Uterus (tissue), 4 donors: ENCODE measurements around the gene C22orf31. TPM values are rescaled to one million over a fixed set of nuclear protein-coding genes. Genes with fewer than 3 reads are reported as not detected.

Experiments
- DNase-seq, 2 donors: peaks; one replicate each; pipeline ENCODE4 v3.0.0-alpha.2; 2019 to 2020
- H3K27ac ChIP-seq, 2 donors: fragments of 200-600 bp; sonication (generic); 1 replicate in 1 of 2; 2 replicates in 1 of 2; pipeline ENCODE4 v1.5.1; 2016 to 2018
- H3K27me3 ChIP-seq, 2 donors: fragments of 200-600 bp; sonication (generic); one replicate each; pipeline ENCODE4 v1.5.1; 2018 to 2019; ENCODE audit warnings: control low read depth in 1 of 2
- H3K36me3 ChIP-seq, 2 donors: fragments of 200-600 bp; sonication (generic); one replicate each; pipeline ENCODE4 v1.5.1; 2019; ENCODE audit warnings: control low read depth in 1 of 2
- H3K4me1 ChIP-seq, 2 donors: fragments of 200-600 bp; sonication (generic); one replicate each; pipeline ENCODE4 v1.5.1; 2018 to 2019; ENCODE audit warnings: control low read depth in 1 of 2
- H3K4me3 ChIP-seq, 2 donors: fragments of 200-600 bp; sonication (generic); 1 replicate in 1 of 2; 2 replicates in 1 of 2; pipeline ENCODE4 v1.5.1; 2018 to 2019; ENCODE audit warnings: mild to moderate bottlenecking in 1 of 2
- H3K9me3 ChIP-seq, 2 donors: fragments of 200-600 bp; sonication (generic); one replicate each; pipeline ENCODE4 v1.5.1; 2019; ENCODE audit warnings: control low read depth in 1 of 2
- POLR2A ChIP-seq, 2 donors: fragments of 450-650 bp; IDR thresholded peaks; one replicate each; pipeline ENCODE4 v1.6.1; 2016; ENCODE audit warnings: antibody characterized with exemption in 2 of 2, mild to moderate bottlenecking in 1 of 2, moderate library complexity in 1 of 2
- intact Hi-C: fragments of 100-400 bp; cut with DNase I; formaldehyde crosslinking; loops from one replicate; pipeline ENCODE4 v1.15.1; 2023; ENCODE audit warnings: low total_unique reads
- total RNA-seq, 4 donors: library from RNA; depleted of rRNA in 3 of 4; stranded (reverse); fragments of >200 nt in 3 of 4; gene quantifications; one replicate each; pipeline versions ENCODE4 v1.1.0 to v1.2.4, GENCODE V29; 2014 to 2023
- TF ChIP-seq, protein P1 (sequence below), 4 experiments: fragments of 200-600 bp in 2 of 4; fragments of 450-650 bp in 2 of 4; sonication (generic) in 2 of 4; IDR thresholded peaks; one replicate each; pipeline ENCODE4 v1.5.1; 2016 to 2019; ENCODE audit warnings: antibody characterized with exemption in 4 of 4, mild to moderate bottlenecking in 2 of 4, moderate library complexity in 1 of 4
- donor health status: DM: yes; HTN: yes; CAD: no.

C22orf31 gene
- total RNA-seq, 4 donors from 2014 or later = not detected

GRCh38 chr22:29069463-29069862 lies 7.8 kb upstream of the C22orf31 start:
- TF ChIP-seq POLR2A (IDR thresholded peaks at IDR 0.05) = no peak
- TF ChIP-seq, protein P1, sequence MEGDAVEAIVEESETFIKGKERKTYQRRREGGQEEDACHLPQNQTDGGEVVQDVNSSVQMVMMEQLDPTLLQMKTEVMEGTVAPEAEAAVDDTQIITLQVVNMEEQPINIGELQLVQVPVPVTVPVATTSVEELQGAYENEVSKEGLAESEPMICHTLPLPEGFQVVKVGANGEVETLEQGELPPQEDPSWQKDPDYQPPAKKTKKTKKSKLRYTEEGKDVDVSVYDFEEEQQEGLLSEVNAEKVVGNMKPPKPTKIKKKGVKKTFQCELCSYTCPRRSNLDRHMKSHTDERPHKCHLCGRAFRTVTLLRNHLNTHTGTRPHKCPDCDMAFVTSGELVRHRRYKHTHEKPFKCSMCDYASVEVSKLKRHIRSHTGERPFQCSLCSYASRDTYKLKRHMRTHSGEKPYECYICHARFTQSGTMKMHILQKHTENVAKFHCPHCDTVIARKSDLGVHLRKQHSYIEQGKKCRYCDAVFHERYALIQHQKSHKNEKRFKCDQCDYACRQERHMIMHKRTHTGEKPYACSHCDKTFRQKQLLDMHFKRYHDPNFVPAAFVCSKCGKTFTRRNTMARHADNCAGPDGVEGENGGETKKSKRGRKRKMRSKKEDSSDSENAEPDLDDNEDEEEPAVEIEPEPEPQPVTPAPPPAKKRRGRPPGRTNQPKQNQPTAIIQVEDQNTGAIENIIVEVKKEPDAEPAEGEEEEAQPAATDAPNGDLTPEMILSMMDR (IDR thresholded peaks at IDR 0.05) = no peak
- Histone ChIP-seq H3K4me3 (no peak overlapping the region), H3K27ac (no peak overlapping the region), H3K36me3 (no peaks in the 10 kb centered on the region), H3K27me3 (no peaks in the 10 kb centered on the region), H3K4me1 (no peaks in the 10 kb centered on the region), H3K9me3 (no peaks in the 10 kb centered on the region)
- intact Hi-C loops = no loop called here
- DNase-seq = no peak

DNA sequence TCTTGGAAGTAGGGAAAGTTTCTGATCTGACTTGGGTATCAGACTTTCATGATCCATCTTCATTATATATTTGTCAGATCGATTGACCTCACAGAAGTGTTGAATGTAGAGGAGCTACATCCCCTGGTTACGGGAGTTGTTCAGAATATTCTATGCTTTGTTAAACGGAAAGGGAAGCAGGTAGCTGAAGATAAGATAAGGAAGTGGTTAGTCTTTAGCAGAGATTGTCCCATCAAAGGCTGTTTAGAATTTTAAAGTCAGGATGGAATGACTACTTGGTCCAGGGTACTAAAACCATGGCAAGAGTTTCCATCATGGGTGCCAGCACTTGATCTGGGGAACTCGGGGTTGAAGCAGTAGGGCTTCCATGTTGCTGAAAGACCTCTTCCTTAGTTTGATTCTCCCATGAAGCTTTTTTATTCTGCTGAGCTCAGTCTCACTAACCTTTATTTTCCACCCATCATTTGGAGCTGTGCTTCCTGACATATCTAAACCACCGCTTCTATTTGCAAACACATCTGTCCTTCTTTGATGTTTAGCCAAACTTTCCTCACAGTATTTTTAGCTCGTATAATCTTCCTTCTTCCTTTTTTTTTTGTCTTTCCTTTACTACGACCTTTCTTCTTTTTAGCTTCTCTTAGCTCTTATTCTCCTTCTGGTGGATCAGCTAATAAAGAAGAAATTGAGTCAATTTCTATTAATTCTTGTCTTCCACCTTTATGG lies 4.0 kb upstream of the C22orf31 start:
- no peaks in the 10 kb centered on the region for H3K36me3 ChIP-seq
- H3K4me3 ChIP-seq = no peak overlapping the region
- intact Hi-C loops = no loop called here
- no peak overlapping the region for H3K27ac ChIP-seq
- TF ChIP-seq, protein P1 (IDR thresholded peaks at IDR 0.05) = no peak
- TF ChIP-seq POLR2A (IDR thresholded peaks at IDR 0.05) = no peak
- H3K27me3 ChIP-seq = no peaks in the 10 kb centered on the region
- no peaks in the 10 kb centered on the region for H3K9me3 ChIP-seq
- no peak for DNase-seq
- no peaks in the 10 kb centered on the region for H3K4me1 ChIP-seq

GRCh38 chr22:29062286-29062821 lies 723 bp upstream of the C22orf31 start:
- no peak overlapping the region for H3K27ac ChIP-seq

GRCh38 chr22:29060931-29061330 lies 700 bp downstream of the C22orf31 start:
- H3K4me3 ChIP-seq = no peak overlapping the region
- intact Hi-C loops = no loop called here
- no peak overlapping the region for H3K27ac ChIP-seq
- DNase-seq = no peak
- H3K36me3 ChIP-seq = no peaks in the 10 kb centered on the region
- H3K9me3 ChIP-seq = no peaks in the 10 kb centered on the region
- no peaks in the 10 kb centered on the region for H3K4me1 ChIP-seq
- no peaks in the 10 kb centered on the region for H3K27me3 ChIP-seq
- TF ChIP-seq POLR2A (IDR thresholded peaks at IDR 0.05) = no peak
- TF ChIP-seq, protein P1 (IDR thresholded peaks at IDR 0.05) = no peak

More at GRCh38 chr22:29062286-29062821, 723 bp upstream of the C22orf31 start:
- Histone ChIP-seq H3K9me3 (no peaks in the 10 kb centered on the region), H3K36me3 (no peaks in the 10 kb centered on the region), H3K4me1 (no peaks in the 10 kb centered on the region), H3K27me3 (no peaks in the 10 kb centered on the region), H3K4me3 (no peak overlapping the region)
- TF ChIP-seq POLR2A (IDR thresholded peaks at IDR 0.05) = no peak
- TF ChIP-seq, protein P1 (IDR thresholded peaks at IDR 0.05) = no peak
- intact Hi-C loops = no loop called here
- no peak for DNase-seq

DNA sequence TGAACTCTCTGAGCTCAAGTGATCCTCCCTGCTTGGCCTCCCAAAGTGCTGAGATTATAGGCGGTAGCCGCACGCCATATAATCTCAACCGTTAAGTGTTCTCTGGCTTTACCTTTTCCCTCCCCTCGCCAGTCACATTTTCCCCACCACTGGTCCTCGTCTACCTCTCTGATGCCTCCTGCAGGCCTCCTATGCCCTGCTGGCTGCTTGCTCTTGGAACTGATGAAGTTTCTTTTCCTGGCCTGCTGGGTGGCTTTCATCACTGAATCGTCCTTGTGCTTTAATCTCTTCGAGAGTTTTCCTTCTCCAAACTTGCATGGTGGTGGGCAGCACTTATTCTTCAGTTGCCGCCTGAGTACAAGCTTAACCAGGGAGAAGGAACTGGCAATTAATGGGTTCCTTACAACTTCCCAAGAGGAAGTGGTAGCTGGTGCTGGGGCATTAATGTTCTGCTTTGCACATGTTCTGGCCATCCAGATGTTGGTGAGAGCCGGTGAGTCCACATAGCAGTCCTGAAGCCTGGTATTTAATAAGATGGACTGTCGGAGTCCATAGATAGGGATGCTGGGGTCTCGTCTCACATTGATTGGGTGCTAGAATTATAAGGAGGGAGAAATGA lies 1.3 kb downstream of the C22orf31 start:
- Histone ChIP-seq H3K4me3 (no peak overlapping the region), H3K4me1 (no peaks in the 10 kb centered on the region), H3K27ac (no peak overlapping the region), H3K27me3 (no peaks in the 10 kb centered on the region), H3K9me3 (no peaks in the 10 kb centered on the region), H3K36me3 (no peaks in the 10 kb centered on the region)
- intact Hi-C loops = no loop called here
- no peak for DNase-seq
- TF ChIP-seq POLR2A (IDR thresholded peaks at IDR 0.05) = no peak
- TF ChIP-seq, protein P1 (IDR thresholded peaks at IDR 0.05) = no peak
